Measurements from ENCODE around the gene DLGAP4.

DLGAP4 gene

DNA sequence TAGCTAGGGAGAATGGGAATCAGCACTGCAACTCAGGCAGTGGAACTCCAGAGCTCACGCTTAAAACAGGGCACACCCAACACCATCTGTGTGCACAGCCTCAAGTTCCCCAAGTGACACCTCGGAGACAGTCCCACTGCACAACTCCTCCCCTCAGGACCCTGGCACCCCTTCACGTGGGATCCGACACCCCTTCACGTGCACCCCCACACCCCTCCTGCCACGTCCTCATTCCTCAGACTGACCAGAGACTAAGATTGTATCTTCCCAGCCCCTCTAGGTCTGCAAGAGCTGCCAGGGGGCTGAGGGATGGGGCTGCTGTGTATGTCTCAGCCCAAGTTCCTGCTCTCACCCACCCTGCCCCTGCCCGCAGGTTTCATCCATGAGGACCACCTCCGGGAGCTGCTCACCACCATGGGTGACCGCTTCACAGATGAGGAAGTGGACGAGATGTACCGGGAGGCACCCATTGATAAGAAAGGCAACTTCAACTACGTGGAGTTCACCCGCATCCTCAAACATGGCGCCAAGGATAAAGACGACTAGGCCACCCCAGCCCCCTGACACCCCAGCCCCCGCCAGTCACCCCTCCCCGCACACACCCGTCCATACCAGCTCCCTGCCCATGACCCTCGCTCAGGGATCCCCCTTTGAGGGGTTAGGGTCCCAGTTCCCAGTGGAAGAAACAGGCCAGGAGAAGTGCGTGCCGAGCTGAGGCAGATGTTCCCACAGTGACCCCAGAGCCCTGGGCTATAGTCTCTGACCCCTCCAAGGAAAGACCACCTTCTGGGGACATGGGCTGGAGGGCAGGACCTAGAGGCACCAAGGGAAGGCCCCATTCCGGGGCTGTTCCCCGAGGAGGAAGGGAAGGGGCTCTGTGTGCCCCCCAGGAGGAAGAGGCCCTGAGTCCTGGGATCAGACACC lies 242.8 kb downstream of the DLGAP4 start:
- ATAC-seq: no peak
- no peak for TF ChIP-seq CSDC2 (CRISPR knock-in tag; IDR thresholded peaks at IDR 0.05)
- TF ChIP-seq TCF4 (CRISPR knock-in tag; IDR thresholded peaks at IDR 0.05; ENCODE audit: borderline replicate concordance): no peak
- TF ChIP-seq ZFP30 (CRISPR knock-in tag; IDR thresholded peaks at IDR 0.05): no peak
- TF ChIP-seq ZNF565 (CRISPR knock-in tag; conservative IDR thresholded peaks at IDR 0.05; ENCODE audit: low read depth): no peak
- TF ChIP-seq, protein P1, sequence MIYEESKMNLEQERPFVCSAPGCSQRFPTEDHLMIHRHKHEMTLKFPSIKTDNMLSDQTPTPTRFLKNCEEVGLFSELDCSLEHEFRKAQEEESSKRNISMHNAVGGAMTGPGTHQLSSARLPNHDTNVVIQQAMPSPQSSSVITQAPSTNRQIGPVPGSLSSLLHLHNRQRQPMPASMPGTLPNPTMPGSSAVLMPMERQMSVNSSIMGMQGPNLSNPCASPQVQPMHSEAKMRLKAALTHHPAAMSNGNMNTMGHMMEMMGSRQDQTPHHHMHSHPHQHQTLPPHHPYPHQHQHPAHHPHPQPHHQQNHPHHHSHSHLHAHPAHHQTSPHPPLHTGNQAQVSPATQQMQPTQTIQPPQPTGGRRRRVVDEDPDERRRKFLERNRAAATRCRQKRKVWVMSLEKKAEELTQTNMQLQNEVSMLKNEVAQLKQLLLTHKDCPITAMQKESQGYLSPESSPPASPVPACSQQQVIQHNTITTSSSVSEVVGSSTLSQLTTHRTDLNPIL (CRISPR knock-in tag; IDR thresholded peaks at IDR 0.05; ENCODE audit: low read depth): no peak
- TF ChIP-seq, protein P2, sequence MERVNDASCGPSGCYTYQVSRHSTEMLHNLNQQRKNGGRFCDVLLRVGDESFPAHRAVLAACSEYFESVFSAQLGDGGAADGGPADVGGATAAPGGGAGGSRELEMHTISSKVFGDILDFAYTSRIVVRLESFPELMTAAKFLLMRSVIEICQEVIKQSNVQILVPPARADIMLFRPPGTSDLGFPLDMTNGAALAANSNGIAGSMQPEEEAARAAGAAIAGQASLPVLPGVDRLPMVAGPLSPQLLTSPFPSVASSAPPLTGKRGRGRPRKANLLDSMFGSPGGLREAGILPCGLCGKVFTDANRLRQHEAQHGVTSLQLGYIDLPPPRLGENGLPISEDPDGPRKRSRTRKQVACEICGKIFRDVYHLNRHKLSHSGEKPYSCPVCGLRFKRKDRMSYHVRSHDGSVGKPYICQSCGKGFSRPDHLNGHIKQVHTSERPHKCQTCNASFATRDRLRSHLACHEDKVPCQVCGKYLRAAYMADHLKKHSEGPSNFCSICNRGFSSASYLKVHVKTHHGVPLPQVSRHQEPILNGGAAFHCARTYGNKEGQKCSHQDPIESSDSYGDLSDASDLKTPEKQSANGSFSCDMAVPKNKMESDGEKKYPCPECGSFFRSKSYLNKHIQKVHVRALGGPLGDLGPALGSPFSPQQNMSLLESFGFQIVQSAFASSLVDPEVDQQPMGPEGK (CRISPR knock-in tag; IDR thresholded peaks at IDR 0.05; ENCODE audit: borderline replicate concordance): no peak
- TF ChIP-seq ZC3H10 (CRISPR knock-in tag; IDR thresholded peaks at IDR 0.05): no peak
- no peak for TF ChIP-seq BACH2 (CRISPR knock-in tag; IDR thresholded peaks at IDR 0.05; ENCODE audit: borderline replicate concordance)
- TF ChIP-seq RARB (CRISPR knock-in tag; IDR thresholded peaks at IDR 0.05): no peak
- TF ChIP-seq SNAI2 (CRISPR knock-in tag; IDR thresholded peaks at IDR 0.05): no peak
- no peak for TF ChIP-seq ZFP3 (CRISPR knock-in tag; IDR thresholded peaks at IDR 0.05)

DNA sequence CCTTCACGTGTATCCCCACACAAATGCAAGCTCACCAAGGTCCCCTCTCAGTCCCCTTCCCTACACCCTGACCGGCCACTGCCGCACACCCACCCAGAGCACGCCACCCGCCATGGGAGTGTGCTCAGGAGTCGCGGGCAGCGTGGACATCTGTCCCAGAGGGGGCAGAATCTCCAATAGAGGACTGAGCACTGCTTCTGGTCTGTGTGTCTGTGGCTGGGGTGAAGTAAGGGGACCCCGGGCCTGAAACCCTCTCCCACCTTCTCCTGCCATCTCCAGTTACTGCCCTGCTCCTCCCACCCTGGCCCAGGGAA lies 243.4 kb downstream of the DLGAP4 start:
- ATAC-seq: no peak
- TF ChIP-seq TSHZ2 (CRISPR knock-in tag; IDR thresholded peaks at IDR 0.05) (no peak), POU6F1 (CRISPR knock-in tag; IDR thresholded peaks at IDR 0.05; ENCODE audit: borderline replicate concordance, low read depth) (no peak), TCF4 (CRISPR knock-in tag; IDR thresholded peaks at IDR 0.05; ENCODE audit: borderline replicate concordance) (no peak), ZNF8 (CRISPR knock-in tag; IDR thresholded peaks at IDR 0.05) (no peak), ISL1 (CRISPR knock-in tag; IDR thresholded peaks at IDR 0.05) (no peak), OSR1 (CRISPR knock-in tag; IDR thresholded peaks at IDR 0.05) (no peak), GLIS3 (CRISPR knock-in tag; IDR thresholded peaks at IDR 0.05) (no peak), SNAI2 (CRISPR knock-in tag; IDR thresholded peaks at IDR 0.05) (no peak)
- TF ChIP-seq, protein P1 (CRISPR knock-in tag; IDR thresholded peaks at IDR 0.05; ENCODE audit: low read depth): no peak

GRCh38 chr20:36549942-36550789 lies 244.0 kb downstream of the DLGAP4 start:
- ATAC-seq: no peak
- TF ChIP-seq RARB (CRISPR knock-in tag; IDR thresholded peaks at IDR 0.05) (no peak), TOX (CRISPR knock-in tag; IDR thresholded peaks at IDR 0.05; ENCODE audit: borderline replicate concordance) (no peak), ISL1 (CRISPR knock-in tag; IDR thresholded peaks at IDR 0.05) (no peak), ARNTL (CRISPR knock-in tag; IDR thresholded peaks at IDR 0.05; ENCODE audit: borderline replicate concordance, low read depth) (no peak), ZFP3 (CRISPR knock-in tag; IDR thresholded peaks at IDR 0.05) (no peak), ZNF8 (CRISPR knock-in tag; IDR thresholded peaks at IDR 0.05) (no peak), TSHZ2 (CRISPR knock-in tag; IDR thresholded peaks at IDR 0.05) (no peak), PPARA (CRISPR knock-in tag; IDR thresholded peaks at IDR 0.05; ENCODE audit: borderline replicate concordance) (no peak), ZNF565 (CRISPR knock-in tag; conservative IDR thresholded peaks at IDR 0.05; ENCODE audit: low read depth) (no peak), ZC3H10 (CRISPR knock-in tag; IDR thresholded peaks at IDR 0.05) (no peak), SNAI2 (CRISPR knock-in tag; IDR thresholded peaks at IDR 0.05) (no peak)
- TF ChIP-seq, protein P2 (CRISPR knock-in tag; IDR thresholded peaks at IDR 0.05; ENCODE audit: borderline replicate concordance): no peak

All from SK-N-SH treated with all-trans-retinoic acid at 6 μM for 48 hours (cell line).